SK-N-MC (cell line): ENCODE data around the gene CALHM1.

Experiments used
- EZH2 ChIP-seq: fragments of 200-600 bp; sonication (generic); IDR thresholded peaks from one replicate; pipeline ENCODE4 v1.6.1; 2017; ENCODE audit warnings: antibody characterized with exemption
- POLR2AphosphoS5 ChIP-seq: IDR thresholded peaks from 2 replicates; pipeline ENCODE4 v1.6.1; 2012; ENCODE audit warnings: mild to moderate bottlenecking, low read depth, low read length, borderline replicate concordance

GRCh38 chr10:103452506-103453230 is 6.0 kb downstream of the CALHM1 start:
- TF ChIP-seq POLR2AphosphoS5 (no peak), EZH2 (no peak)
